Suprapubic skin (tissue), 4 donors: Measurements from ENCODE around the gene TRIML1. TPM values are rescaled to one million over a fixed set of nuclear protein-coding genes. Genes with fewer than 3 reads are reported as not detected.
"Not testable (repeated sequence)": the region's sequence is repeated elsewhere in the genome, so short reads cannot be mapped to it uniquely, and the experiment has no call there.

Experiments
- DNase-seq, 2 donors: peaks; one replicate each; pipeline ENCODE4 v3.0.0-alpha.2; 2019; ENCODE audit warnings: low spot score in 2 of 2
- H3K27ac ChIP-seq: fragments of 200-600 bp; sonication (generic); one replicate; pipeline ENCODE4 v1.5.1; 2019
- H3K27me3 ChIP-seq: fragments of 200-600 bp; sonication (generic); one replicate; pipeline ENCODE4 v1.5.1; 2019
- H3K36me3 ChIP-seq: fragments of 200-600 bp; sonication (generic); one replicate; pipeline ENCODE4 v1.5.1; 2019
- H3K4me1 ChIP-seq: fragments of 200-600 bp; sonication (generic); one replicate; pipeline ENCODE4 v1.5.1; 2019
- H3K4me3 ChIP-seq: fragments of 200-600 bp; sonication (generic); one replicate; pipeline ENCODE4 v1.5.1; 2019; ENCODE audit warnings: mild to moderate bottlenecking
- H3K9me3 ChIP-seq: fragments of 200-600 bp; sonication (generic); one replicate; pipeline ENCODE4 v1.5.1; 2019
- CTCF ChIP-seq, 2 donors: fragments of 200-600 bp in 1 of 2; fragments of 450-650 bp in 1 of 2; sonication (generic) in 1 of 2; IDR thresholded peaks; one replicate each; pipeline ENCODE4 v1.5.1; 2016 to 2019; ENCODE audit warnings: antibody characterized with exemption in 2 of 2, mild to moderate bottlenecking in 1 of 2, moderate library complexity in 1 of 2
- EP300 ChIP-seq: sonication (generic); formaldehyde crosslinking; IDR thresholded peaks from one replicate; pipeline ENCODE4 v1.6.1; 2017; ENCODE audit warnings: antibody characterized with exemption
- POLR2A ChIP-seq, 2 donors: fragments of 450-650 bp; IDR thresholded peaks; one replicate each; pipeline ENCODE4 v1.6.1; 2017; ENCODE audit warnings: antibody characterized with exemption in 2 of 2, mild to moderate bottlenecking in 2 of 2, moderate library complexity in 2 of 2
- POLR2AphosphoS5 ChIP-seq, 3 donors: sonication (generic); formaldehyde crosslinking; IDR thresholded peaks; one replicate each; pipeline ENCODE4 v1.6.1; 2017; ENCODE audit warnings: antibody characterized with exemption in 3 of 3
- WGBS: methylation state at CpG from one replicate; pipeline ENCODE4 v1.1.5; 2018; 5-methylcytosine and 5-hydroxymethylcytosine counted together
- total RNA-seq, 4 donors: library from RNA; depleted of rRNA; stranded (reverse); fragments of >200 nt; gene quantifications; one replicate each; pipeline ENCODE4 v1.1.0, GENCODE V29; 2016

The TRIML1 gene
- total RNA-seq, 4 donors from 2014 or later, result not detected

- DNase-seq, result no peak
- no peaks in the 10 kb centered on the region for H3K4me1 ChIP-seq
- no peak overlapping the region for H3K27ac ChIP-seq
- no peaks in the 10 kb centered on the region for H3K27me3 ChIP-seq
- H3K36me3 ChIP-seq, result no peaks in the 10 kb centered on the region
- no peaks in the 10 kb centered on the region for H3K9me3 ChIP-seq
- 90% methylated on average over 6 of the region's 6 CpGs for WGBS
- TF ChIP-seq EP300 (no peak), POLR2AphosphoS5 (IDR thresholded peaks at IDR 0.05) (no peak), POLR2A (IDR thresholded peaks at IDR 0.05) (no peak)
- H3K4me3 ChIP-seq, result no peak overlapping the region
Measured at GRCh38 chr4:188147776-188148175, 8.5 kb downstream of the TRIML1 start.

GRCh38 chr4:188154668-188155405 lies 15.6 kb downstream of the TRIML1 start:
- DNase-seq, result no peak
- H3K9me3 ChIP-seq, result no peaks in the 10 kb centered on the region
- no peaks in the 10 kb centered on the region for H3K4me1 ChIP-seq
- no peaks in the 10 kb centered on the region for H3K27me3 ChIP-seq
- WGBS, result 93% methylated on average over 11 of the region's 11 CpGs
- TF ChIP-seq EP300, result no peak
- no peak for TF ChIP-seq POLR2A (IDR thresholded peaks at IDR 0.05)
- no peak for TF ChIP-seq POLR2AphosphoS5 (IDR thresholded peaks at IDR 0.05)
- TF ChIP-seq CTCF (IDR thresholded peaks at IDR 0.05), result no peak
- H3K4me3 ChIP-seq, result no peak overlapping the region
- H3K27ac ChIP-seq, result no peak overlapping the region
- H3K36me3 ChIP-seq, result no peaks in the 10 kb centered on the region

GRCh38 chr4:188158336-188158735 lies 19.1 kb downstream of the TRIML1 start:
- no peak for TF ChIP-seq POLR2AphosphoS5 (IDR thresholded peaks at IDR 0.05)
- no peak for TF ChIP-seq POLR2A (IDR thresholded peaks at IDR 0.05)
- TF ChIP-seq CTCF (IDR thresholded peaks at IDR 0.05), result no peak
- no peak for TF ChIP-seq EP300
- Histone ChIP-seq H3K27ac (no peak overlapping the region), H3K4me1 (no peaks in the 10 kb centered on the region), H3K36me3 (no peaks in the 10 kb centered on the region), H3K9me3 (no peaks in the 10 kb centered on the region), H3K27me3 (no peaks in the 10 kb centered on the region), H3K4me3 (no peak overlapping the region)
- DNase-seq, result no peak
- 90% methylated on average over 10 of the region's 10 CpGs for WGBS

GRCh38 chr4:188159513-188160226 lies 20.4 kb downstream of the TRIML1 start:
- not testable (repeated sequence) for DNase-seq, H3K9me3 ChIP-seq, H3K4me3 ChIP-seq, H3K27ac ChIP-seq, H3K27me3 ChIP-seq, H3K4me1 ChIP-seq, H3K36me3 ChIP-seq
- WGBS, result 93% methylated on average over 40 of the region's 40 CpGs

- no peak for DNase-seq
- H3K27me3 ChIP-seq, result no peaks in the 10 kb centered on the region
- no peaks in the 10 kb centered on the region for H3K36me3 ChIP-seq
Measured at GRCh38 chr4:188160406-188160805, 21.2 kb downstream of the TRIML1 start.

More at GRCh38 chr4:188160406-188160805, 21.2 kb downstream of the TRIML1 start:
- Histone ChIP-seq H3K4me1 (no peaks in the 10 kb centered on the region), H3K9me3 (no peaks in the 10 kb centered on the region), H3K27ac (no peak overlapping the region), H3K4me3 (no peak overlapping the region)
- WGBS, result 54% methylated on average over 7 of the region's 7 CpGs
- TF ChIP-seq EP300 (no peak), POLR2A (IDR thresholded peaks at IDR 0.05) (no peak), POLR2AphosphoS5 (IDR thresholded peaks at IDR 0.05) (no peak), CTCF (IDR thresholded peaks at IDR 0.05) (no peak)
